Right atrium auricular region (tissue), 2 donors: ENCODE measurements around the gene OTULINL. TPM values are rescaled to one million over a fixed set of nuclear protein-coding genes. Genes with fewer than 3 reads are reported as not detected.

Experiments used
- DNase-seq: peaks from one replicate; pipeline ENCODE4 v3.0.0-alpha.2; 2019; ENCODE audit warnings: low spot score
- H3K27ac ChIP-seq, 2 donors: fragments of 200-600 bp; sonication (generic); 1 replicate in 1 of 2; 2 replicates in 1 of 2; pipeline ENCODE4 v1.5.1; 2016 to 2019
- H3K27me3 ChIP-seq, 2 donors: fragments of 200-600 bp; sonication (generic); one replicate each; pipeline versions ENCODE4 v1.5.1 to v1.6.0; 2017 to 2019
- H3K36me3 ChIP-seq: fragments of 200-600 bp; sonication (generic); one replicate; pipeline ENCODE4 v1.5.1; 2016
- H3K4me1 ChIP-seq, 2 donors: fragments of 200-600 bp; sonication (generic); one replicate each; pipeline versions ENCODE4 v1.5.1 to v1.6.0; 2017 to 2019
- H3K4me3 ChIP-seq, 2 donors: fragments of 200-600 bp; sonication (generic); 1 replicate in 1 of 2; 2 replicates in 1 of 2; pipeline ENCODE4 v1.5.1; 2017 to 2019; ENCODE audit warnings: mild to moderate bottlenecking in 1 of 2, moderate library complexity in 1 of 2
- H3K9me3 ChIP-seq, 2 donors: fragments of 200-600 bp; sonication (generic); one replicate each; pipeline ENCODE4 v1.5.1; 2019
- CTCF ChIP-seq, 2 donors: fragments of 200-600 bp; sonication (generic); IDR thresholded peaks; one replicate each; pipeline ENCODE4 v1.5.1; 2019; ENCODE audit warnings: antibody characterized with exemption in 2 of 2
- total RNA-seq, 2 donors: library from RNA; depleted of rRNA; stranded (reverse); fragments of >200 nt; gene quantifications; one replicate each; pipeline ENCODE4 v1.1.0, GENCODE V29; 2016

The OTULINL gene
- total RNA-seq, 2 donors from 2014 or later: 1.6 to 2.1 TPM

GRCh38 chr5:14571901-14572300 is 9.7 kb upstream of the OTULINL start:
- H3K36me3 ChIP-seq: no peaks in the 10 kb centered on the region
- DNase-seq: no peak
- no peak overlapping the region for H3K27ac ChIP-seq
- no peak overlapping the region for H3K4me3 ChIP-seq
- TF ChIP-seq CTCF (IDR thresholded peaks at IDR 0.05): no peak
- H3K9me3 ChIP-seq: no peaks in the 10 kb centered on the region
- H3K27me3 ChIP-seq: no peaks in the 10 kb centered on the region
- H3K4me1 ChIP-seq: peaks cover 0 to 11% of the 10 kb centered on the region in 2 donors

- H3K4me1 ChIP-seq: peaks cover 0 to 11% of the 10 kb centered on the region in 2 donors
- H3K9me3 ChIP-seq: no peaks in the 10 kb centered on the region
- no peaks in the 10 kb centered on the region for H3K36me3 ChIP-seq
- no peak overlapping the region for H3K4me3 ChIP-seq
- no peak for DNase-seq
- no peaks in the 10 kb centered on the region for H3K27me3 ChIP-seq
- TF ChIP-seq CTCF (IDR thresholded peaks at IDR 0.05): no peak
- no peak overlapping the region for H3K27ac ChIP-seq
These were observed 9.2 kb upstream of the OTULINL start for GRCh38 chr5:14572385-14572784.

DNA sequence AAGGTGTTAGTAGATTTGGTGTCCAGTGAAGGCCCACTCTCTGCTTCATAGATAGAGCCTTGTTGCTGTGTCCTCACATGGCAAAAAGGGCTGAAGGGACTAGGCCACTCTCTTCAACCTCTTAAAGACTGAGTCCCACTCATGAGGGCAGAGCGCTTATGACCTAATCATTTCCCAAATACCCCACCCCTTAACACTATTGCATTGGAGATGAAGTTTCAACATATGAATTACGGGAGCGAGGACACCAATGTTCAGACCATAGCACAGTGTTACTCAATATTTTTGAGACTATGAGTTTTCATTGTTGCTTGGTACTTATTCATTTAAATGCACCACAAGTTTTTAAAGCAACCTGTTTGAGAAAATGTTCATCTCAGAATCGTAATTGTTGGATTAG is 8.8 kb upstream of the OTULINL start:
- H3K9me3 ChIP-seq: no peaks in the 10 kb centered on the region
- H3K27me3 ChIP-seq: no peaks in the 10 kb centered on the region
- peaks cover 0 to 11% of the 10 kb centered on the region in 2 donors for H3K4me1 ChIP-seq
- H3K4me3 ChIP-seq: no peak overlapping the region
- TF ChIP-seq CTCF (IDR thresholded peaks at IDR 0.05): no peak
- DNase-seq: no peak
- no peak overlapping the region for H3K27ac ChIP-seq
- H3K36me3 ChIP-seq: no peaks in the 10 kb centered on the region

DNA sequence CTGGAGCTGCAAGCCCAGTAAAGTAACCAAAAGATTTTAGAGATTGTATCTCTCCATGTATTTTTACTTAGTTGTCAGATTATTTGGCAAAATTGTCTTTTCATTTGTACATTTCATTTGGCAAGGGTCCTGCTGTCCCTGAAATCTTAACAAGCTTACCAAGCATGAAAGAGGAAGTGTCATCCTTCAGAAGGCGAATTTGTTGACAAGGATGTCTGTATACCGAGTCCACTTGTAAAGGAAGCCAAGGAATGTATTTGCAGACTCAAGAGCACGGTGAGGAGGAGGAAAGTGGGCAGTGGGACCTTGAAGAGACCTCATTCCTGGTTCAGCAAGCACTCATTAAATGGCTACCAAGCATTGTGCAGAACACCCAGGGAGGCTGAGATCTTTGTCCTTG is 7.5 kb upstream of the OTULINL start:
- H3K9me3 ChIP-seq: no peaks in the 10 kb centered on the region
- H3K4me1 ChIP-seq: peaks cover 0 to 11% of the 10 kb centered on the region in 2 donors
- DNase-seq: no peak
- no peak overlapping the region for H3K4me3 ChIP-seq
- H3K27me3 ChIP-seq: no peaks in the 10 kb centered on the region
- TF ChIP-seq CTCF (IDR thresholded peaks at IDR 0.05): no peak
- H3K36me3 ChIP-seq: no peaks in the 10 kb centered on the region
- no peak overlapping the region for H3K27ac ChIP-seq

DNA sequence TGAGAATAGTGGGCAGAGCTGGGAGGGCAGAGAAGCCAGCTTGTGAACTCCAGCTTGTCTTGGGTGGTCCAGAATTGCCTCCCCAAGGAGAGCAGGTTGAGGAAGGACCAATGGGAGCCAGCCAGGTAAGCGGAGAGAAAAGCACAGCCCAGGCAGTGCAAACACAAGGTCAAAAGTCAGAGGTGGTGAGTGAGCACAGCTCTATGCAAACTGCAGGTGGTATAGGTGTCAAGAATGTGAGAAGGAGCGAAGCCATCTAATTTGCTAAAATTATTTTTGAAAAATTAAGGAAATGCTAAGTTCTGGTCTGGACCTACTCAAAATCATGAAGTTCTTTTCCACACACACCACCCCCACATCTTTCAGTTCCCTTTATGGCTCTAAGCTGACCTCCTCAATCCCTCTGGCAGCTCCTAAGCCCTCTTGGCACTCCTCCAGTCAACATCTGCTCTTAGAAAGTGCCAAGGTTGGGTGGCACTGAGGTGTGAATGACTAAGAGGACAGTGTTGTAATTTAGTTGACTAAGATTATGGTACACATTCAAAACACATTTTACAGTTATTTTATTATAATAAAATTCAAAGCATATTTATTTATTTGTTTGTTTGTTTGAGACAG is 6.6 kb upstream of the OTULINL start:
- Histone ChIP-seq H3K4me1 (peaks cover 0 to 11% of the 10 kb centered on the region in 2 donors), H3K36me3 (no peaks in the 10 kb centered on the region), H3K9me3 (no peaks in the 10 kb centered on the region), H3K27ac (no peak overlapping the region), H3K4me3 (no peak overlapping the region), H3K27me3 (no peaks in the 10 kb centered on the region)
- TF ChIP-seq CTCF (IDR thresholded peaks at IDR 0.05): no peak
- no peak for DNase-seq

- TF ChIP-seq CTCF (IDR thresholded peaks at IDR 0.05): no peak
- Histone ChIP-seq H3K9me3 (no peaks in the 10 kb centered on the region), H3K36me3 (no peaks in the 10 kb centered on the region), H3K4me1 (peaks cover 0 to 17% of the 10 kb centered on the region in 2 donors), H3K27me3 (no peaks in the 10 kb centered on the region), H3K4me3 (no peak overlapping the region), H3K27ac (no peak overlapping the region)
- no peak for DNase-seq
These were observed 5.4 kb upstream of the OTULINL start for GRCh38 chr5:14576206-14576605.
